Astrocyte of the cerebellum (primary cell): ENCODE data around the gene RRP1B.

ENCODE experiments used
- DNase-seq: peaks from one replicate; pipeline ENCODE4 v3.0.0-alpha.2; 2011; ENCODE audit warnings: low read depth
- H3K4me3 ChIP-seq: 2 replicates; pipeline ENCODE4 v1.5.1; 2011; ENCODE audit warnings: mild to moderate bottlenecking, low read depth, low read length, moderate library complexity
- CTCF ChIP-seq: IDR thresholded peaks from 2 replicates; pipeline ENCODE4 v1.5.1; 2012; ENCODE audit warnings: low read length, low read depth, moderate library complexity, mild to moderate bottlenecking; ENCODE audit errors: missing control alignments
- in situ Hi-C: cut with HindIII; loops from 2 replicates; pipeline ENCODE4 v1.10.0; 2017; ENCODE audit warnings: low sequenced_read_pairs

Gene RRP1B

GRCh38 chr21:43731476-43731875, 72.1 kb downstream of the RRP1B start:
- H3K4me3 ChIP-seq, result peak overlapping the region; percentile 2
- TF ChIP-seq CTCF, result no peak
- in situ Hi-C loops, result no loop called here
- no peak for DNase-seq

GRCh38 chr21:43731891-43732711, 72.7 kb downstream of the RRP1B start:
- no peak for TF ChIP-seq CTCF
- DNase-seq, result peak; percentile 68
- in situ Hi-C loops, result no loop called here
- peak overlapping the region; percentile 2 for H3K4me3 ChIP-seq

- H3K4me3 ChIP-seq, result no peak overlapping the region
- in situ Hi-C loops, result no loop called here
Measured at GRCh38 chr21:43733060-43733459, 73.7 kb downstream of the RRP1B start.

GRCh38 chr21:43733529-43734071, 74.2 kb downstream of the RRP1B start:
- H3K4me3 ChIP-seq, result no peak overlapping the region
- no peak for TF ChIP-seq CTCF
- in situ Hi-C loops, result no loop called here
- DNase-seq, result no peak

More at GRCh38 chr21:43733060-43733459, 73.7 kb downstream of the RRP1B start:
- no peak for DNase-seq
- TF ChIP-seq CTCF, result no peak

GRCh38 chr21:43734131-43734927, 75.0 kb downstream of the RRP1B start:
- peak overlapping the region; percentile 5 for H3K4me3 ChIP-seq
- in situ Hi-C loops, result no loop called here
- no peak for TF ChIP-seq CTCF
- DNase-seq, result no peak

- peak overlapping the region; percentile 5 for H3K4me3 ChIP-seq
- in situ Hi-C loops, result no loop called here
- no peak for TF ChIP-seq CTCF
- peak; percentile 83 for DNase-seq
Measured at GRCh38 chr21:43734928-43735229, 75.5 kb downstream of the RRP1B start.
